Measurements from ENCODE around the gene ARHGEF16. TPM values are rescaled to one million over a fixed set of nuclear protein-coding genes. Genes with fewer than 3 reads are reported as not detected.

ARHGEF16 gene
- total RNA-seq, 4 donors from 2014 or later: 0.20 to 1.2 (median 0.63) TPM

DNA sequence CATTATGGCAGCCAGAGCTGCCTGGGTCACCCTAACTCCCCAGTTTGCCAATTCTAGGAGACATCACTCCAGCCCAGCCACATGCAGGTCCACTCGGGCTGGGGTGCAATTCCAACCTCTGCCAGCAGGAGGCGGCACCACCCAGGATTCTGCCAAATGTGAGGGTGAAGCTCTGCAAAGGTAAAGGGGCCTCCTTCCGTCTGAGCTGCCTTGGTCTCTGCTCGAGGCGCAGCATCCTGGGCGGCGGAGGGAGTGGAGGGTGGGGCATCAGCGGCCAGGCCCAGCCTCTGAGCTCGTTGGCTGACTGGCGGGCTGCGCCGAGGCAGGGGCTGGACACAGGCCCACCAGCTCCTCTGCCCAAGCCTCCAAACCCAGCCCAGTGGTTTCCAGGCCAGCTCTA lies 63.8 kb downstream of the ARHGEF16 start:
- ATAC-seq (no peak), DNase-seq (no peak)
- TF ChIP-seq, protein P1, sequence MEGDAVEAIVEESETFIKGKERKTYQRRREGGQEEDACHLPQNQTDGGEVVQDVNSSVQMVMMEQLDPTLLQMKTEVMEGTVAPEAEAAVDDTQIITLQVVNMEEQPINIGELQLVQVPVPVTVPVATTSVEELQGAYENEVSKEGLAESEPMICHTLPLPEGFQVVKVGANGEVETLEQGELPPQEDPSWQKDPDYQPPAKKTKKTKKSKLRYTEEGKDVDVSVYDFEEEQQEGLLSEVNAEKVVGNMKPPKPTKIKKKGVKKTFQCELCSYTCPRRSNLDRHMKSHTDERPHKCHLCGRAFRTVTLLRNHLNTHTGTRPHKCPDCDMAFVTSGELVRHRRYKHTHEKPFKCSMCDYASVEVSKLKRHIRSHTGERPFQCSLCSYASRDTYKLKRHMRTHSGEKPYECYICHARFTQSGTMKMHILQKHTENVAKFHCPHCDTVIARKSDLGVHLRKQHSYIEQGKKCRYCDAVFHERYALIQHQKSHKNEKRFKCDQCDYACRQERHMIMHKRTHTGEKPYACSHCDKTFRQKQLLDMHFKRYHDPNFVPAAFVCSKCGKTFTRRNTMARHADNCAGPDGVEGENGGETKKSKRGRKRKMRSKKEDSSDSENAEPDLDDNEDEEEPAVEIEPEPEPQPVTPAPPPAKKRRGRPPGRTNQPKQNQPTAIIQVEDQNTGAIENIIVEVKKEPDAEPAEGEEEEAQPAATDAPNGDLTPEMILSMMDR (IDR thresholded peaks at IDR 0.05 in 4 of 5, conservative IDR thresholded peaks at IDR 0.05 in 1 of 5): peak in 4 of 5 experiments; percentile 51 to 71 (median 55)
- TF ChIP-seq POLR2A (IDR thresholded peaks at IDR 0.05): no peak
- H3K9me3 ChIP-seq: no peaks in the 10 kb centered on the region
- in situ Hi-C loops (cut with MboI; ENCODE audit: low sequenced_read_pairs in 4 of 4): no loop called here
- no peak overlapping the region for H3K27ac ChIP-seq
- H3K4me1 ChIP-seq: no peaks in the 10 kb centered on the region
- H3K36me3 ChIP-seq: no peaks in the 10 kb centered on the region
- H3K27me3 ChIP-seq: no peaks in the 10 kb centered on the region
- intact Hi-C loops (cut with DNase I; ENCODE audit: low total_unique reads): no loop called here
- H3K4me3 ChIP-seq: no peak overlapping the region

- H3K4me3 ChIP-seq: no peak overlapping the region
- intact Hi-C loops (cut with DNase I; ENCODE audit: low total_unique reads) (no loop called here), in situ Hi-C loops (cut with MboI; ENCODE audit: low sequenced_read_pairs in 4 of 4) (no loop called here)
- no peak for DNase-seq
- H3K27ac ChIP-seq: no peak overlapping the region
- TF ChIP-seq, protein P1 (IDR thresholded peaks at IDR 0.05 in 4 of 5, conservative IDR thresholded peaks at IDR 0.05 in 1 of 5): no peak
- TF ChIP-seq POLR2A (IDR thresholded peaks at IDR 0.05): no peak
- no peaks in the 10 kb centered on the region for H3K36me3 ChIP-seq
- no peaks in the 10 kb centered on the region for H3K27me3 ChIP-seq
- ATAC-seq: no peak
- H3K9me3 ChIP-seq: no peaks in the 10 kb centered on the region
- H3K4me1 ChIP-seq: no peaks in the 10 kb centered on the region
Measured at GRCh38 chr1:3518756-3519155, 64.3 kb downstream of the ARHGEF16 start.

- intact Hi-C loops (cut with DNase I; ENCODE audit: low total_unique reads) (no loop called here), in situ Hi-C loops (cut with MboI; ENCODE audit: low sequenced_read_pairs in 4 of 4) (no loop called here)
- DNase-seq: no peak
- TF ChIP-seq POLR2A (IDR thresholded peaks at IDR 0.05): no peak
- TF ChIP-seq, protein P1 (IDR thresholded peaks at IDR 0.05 in 4 of 5, conservative IDR thresholded peaks at IDR 0.05 in 1 of 5): no peak
- H3K27me3 ChIP-seq: no peaks in the 10 kb centered on the region
- no peaks in the 10 kb centered on the region for H3K36me3 ChIP-seq
- no peaks in the 10 kb centered on the region for H3K4me1 ChIP-seq
- no peak for ATAC-seq
- no peak overlapping the region for H3K27ac ChIP-seq
- H3K9me3 ChIP-seq: no peaks in the 10 kb centered on the region
- H3K4me3 ChIP-seq: no peak overlapping the region
Measured at GRCh38 chr1:3519301-3519885, 64.9 kb downstream of the ARHGEF16 start.

DNA sequence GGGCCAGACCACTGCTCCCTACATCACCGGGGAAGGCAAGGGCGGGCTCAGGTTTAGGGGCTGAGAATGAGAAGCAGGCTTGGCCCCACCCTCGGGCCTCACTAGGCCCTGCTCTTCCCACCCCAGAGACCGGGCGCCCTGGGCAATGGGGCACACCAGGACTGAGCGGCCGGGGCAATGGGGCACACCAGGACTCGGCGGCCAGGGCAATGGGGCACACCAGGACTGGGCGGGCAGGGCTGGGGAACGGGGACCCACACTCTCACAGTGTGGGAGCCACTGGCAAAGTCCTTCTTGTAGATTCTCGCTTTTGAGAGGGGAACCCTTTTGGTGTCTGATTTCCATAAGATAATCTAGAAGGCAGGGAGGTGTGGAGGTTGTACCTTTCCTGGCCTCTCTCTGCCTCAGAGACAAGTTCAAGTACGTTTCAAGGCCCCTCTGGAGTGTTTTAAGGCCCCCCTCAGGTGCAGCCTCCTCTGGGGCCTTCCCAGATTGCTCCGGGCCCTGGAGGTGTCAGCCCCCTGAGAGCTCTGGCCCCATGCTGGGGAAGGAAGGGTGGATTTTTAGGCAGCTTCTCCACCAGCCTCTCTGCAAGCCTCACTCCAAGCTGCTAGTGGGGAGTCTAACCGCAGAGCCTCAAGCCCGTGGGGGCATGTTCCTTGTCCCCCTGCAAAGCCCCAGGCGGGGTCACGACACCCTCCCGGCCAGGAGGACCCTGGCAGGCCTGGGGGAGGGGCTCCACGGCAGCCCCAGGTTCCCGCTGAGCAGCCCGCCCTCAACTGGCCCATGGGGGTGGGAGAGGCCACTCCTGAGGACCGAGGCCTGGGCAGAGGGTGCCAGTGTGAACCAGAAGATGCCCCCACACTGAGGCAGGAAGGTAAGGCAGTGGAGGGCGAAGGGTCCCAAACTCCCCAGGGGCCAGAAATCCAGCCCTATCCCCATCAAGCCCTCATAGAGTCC lies 66.2 kb downstream of the ARHGEF16 start:
- TF ChIP-seq, protein P1 (IDR thresholded peaks at IDR 0.05 in 4 of 5, conservative IDR thresholded peaks at IDR 0.05 in 1 of 5): no peak
- no peak for TF ChIP-seq POLR2A (IDR thresholded peaks at IDR 0.05)
- intact Hi-C loops (cut with DNase I; ENCODE audit: low total_unique reads): no loop called here
- H3K4me3 ChIP-seq: no peak overlapping the region
- H3K4me1 ChIP-seq: no peaks in the 10 kb centered on the region
- H3K9me3 ChIP-seq: no peaks in the 10 kb centered on the region
- no peak for DNase-seq
- no peaks in the 10 kb centered on the region for H3K36me3 ChIP-seq
- ATAC-seq: no peak
- H3K27ac ChIP-seq: no peak overlapping the region
- in situ Hi-C loops (cut with MboI; ENCODE audit: low sequenced_read_pairs in 4 of 4): no loop called here
- H3K27me3 ChIP-seq: no peaks in the 10 kb centered on the region

Data from gastrocnemius medialis (tissue), 4 donors.